H1 (cell line): ENCODE measurements around the gene OR7A10. TPM values are rescaled to one million over a fixed set of nuclear protein-coding genes. Genes with fewer than 3 reads are reported as not detected.

ENCODE experiments used
- ASH2L ChIP-seq: fragments of 200-600, 300-600 bp; sonication (generic); IDR thresholded peaks from one replicate; pipeline ENCODE4 v1.7.1; 2017; ENCODE audit warnings: low read length
- BRCA1 ChIP-seq: IDR thresholded peaks from 2 replicates; pipeline ENCODE4 v1.6.1; 2012; ENCODE audit warnings: low read depth, low read length, improper control_type of control experiment
- CHD7 ChIP-seq: fragments of 300-600 bp; sonication (generic); IDR thresholded peaks from 2 replicates; pipeline ENCODE4 v1.7.1; 2012; ENCODE audit warnings: low read length, moderate library complexity, mild to moderate bottlenecking, inconsistent platforms; ENCODE audit not compliant: insufficient replicate concordance
- MAFK ChIP-seq: IDR thresholded peaks from 2 replicates; pipeline ENCODE4 v1.6.1; 2012; ENCODE audit warnings: low read depth, mild to moderate bottlenecking, improper control_type of control experiment, low read length
- POU5F1 ChIP-seq: IDR thresholded peaks from 2 replicates; pipeline ENCODE4 v1.6.1; 2011; ENCODE audit warnings: low read depth, mild to moderate bottlenecking, low read length, moderate library complexity
- SIRT6 ChIP-seq: IDR thresholded peaks from one replicate; pipeline ENCODE4 v1.7.1; 2012; ENCODE audit warnings: low read length, inconsistent platforms
- SIX5 ChIP-seq: IDR thresholded peaks from 2 replicates; pipeline ENCODE4 v1.6.1; 2011; ENCODE audit warnings: mild to moderate bottlenecking, low read depth, low read length
- polyA plus RNA-seq, 7 experiments: library from polyadenylated mRNA; depleted of rRNA in 3 of 7; stranded (reverse) in 5 of 7; unstranded in 2 of 7; fragments of >200 nt in 5 of 7; fragments of 200-250 nt in 2 of 7; gene quantifications; 1 replicate in 5 of 7; 2 replicates in 1 of 7; 4 replicates in 1 of 7; pipeline versions ENCODE4 v1.2.1 to v1.2.3, GENCODE V29; 2011 to 2013; ENCODE audit warnings: missing spikeins in 2 of 7, mixed read lengths in 2 of 7
- total RNA-seq: library from RNA; stranded (reverse); fragmentation: NEBNext Ultra II Directional; extraction: Animal tissue kit (Norgen Biotek cat#: 25700); gene quantifications from 2 replicates; pipeline ENCODE4 v1.2.1, GENCODE V29; 2021

Gene OR7A10
- total and polyA plus RNA-seq, 2 of the 8 experiments (the other 6 are each of a cell fraction or from before 2014, with no cell fraction given), result not detected

- TF ChIP-seq BRCA1, result no peak
- no peak for TF ChIP-seq MAFK
- TF ChIP-seq SIX5, result no peak
- TF ChIP-seq POU5F1, result no peak
- no peak for TF ChIP-seq CHD7
- TF ChIP-seq SIRT6, result no peak
- no peak for TF ChIP-seq ASH2L
Measured at GRCh38 chr19:14830702-14831101, 18.0 kb downstream of the OR7A10 start (continued).
